MV-4-11 (cell line): Measurements from ENCODE around the gene ALG5.

Source experiments
- DNase-seq: peaks from one replicate; lab custom pipeline; 2025; lab: John Stamatoyannopoulos, UW

Gene ALG5

DNA sequence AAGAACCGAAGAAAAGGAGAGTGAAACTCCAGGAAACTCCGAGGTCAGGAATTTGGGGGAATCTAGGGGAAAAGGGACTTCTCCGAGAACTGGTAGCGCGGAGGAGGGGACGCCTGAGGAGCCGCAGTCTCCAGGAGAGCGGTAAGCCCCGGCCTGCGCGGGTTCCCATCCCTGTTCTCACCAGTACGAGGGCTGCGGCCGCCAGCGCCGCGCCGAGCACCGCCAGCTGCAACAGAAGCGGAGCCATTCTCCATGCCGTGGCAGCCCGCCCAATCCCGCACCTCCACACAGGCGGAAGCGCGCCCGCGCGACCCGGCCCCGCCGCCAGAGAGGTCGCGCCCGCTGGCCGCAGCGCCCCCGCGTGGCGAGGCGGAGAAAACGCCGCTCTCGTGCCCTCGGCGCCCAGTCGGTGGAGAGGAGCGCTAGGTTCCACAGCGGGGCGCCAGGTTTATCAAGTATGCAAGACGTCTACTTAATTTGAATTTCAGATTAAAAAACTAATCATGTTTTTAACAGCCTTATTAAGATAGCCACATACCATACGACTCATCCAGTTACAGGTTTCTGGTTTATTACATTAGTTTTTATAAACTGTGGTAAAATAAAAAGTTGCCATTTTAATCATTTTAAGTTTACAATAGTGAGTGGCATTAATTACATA lies at the start of gene ALG5:
Gene ALG5 (minus strand): TSS at position 287 of the 661 bp plus-strand sequence. CDS start 40 bp downstream, at position 247.
- DNase-seq = peak; percentile 78

GRCh38 chr13:37047846-37048245 lies 48.7 kb upstream of the ALG5 start:
- DNase-seq = no peak

DNA sequence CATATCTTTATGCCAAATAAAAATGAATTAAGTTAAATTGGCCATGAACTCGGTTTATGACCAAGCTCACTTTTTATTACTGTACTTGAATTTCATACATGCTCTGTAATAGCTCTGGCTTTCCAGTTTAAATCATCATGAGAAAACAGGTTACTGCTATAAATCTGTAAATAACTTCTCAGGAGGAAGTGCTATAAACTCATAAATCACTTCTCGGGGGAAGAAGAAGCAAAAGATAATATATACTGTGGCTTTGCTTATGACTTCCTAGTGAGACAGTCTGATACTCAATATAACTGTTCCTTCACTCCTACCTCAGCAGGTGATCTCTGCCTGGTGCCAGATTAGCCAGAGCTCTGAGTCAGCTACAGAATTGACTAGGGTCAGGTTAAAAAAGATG lies 47.9 kb upstream of the ALG5 start:
- DNase-seq = no peak

GRCh38 chr13:37046062-37046461 lies 46.9 kb upstream of the ALG5 start:
- DNase-seq = no peak

GRCh38 chr13:37040789-37041188 lies 41.6 kb upstream of the ALG5 start:
- no peak for DNase-seq

- DNase-seq = no peak
Measured at GRCh38 chr13:37039896-37040295, 40.8 kb upstream of the ALG5 start.

- no peak for DNase-seq
Measured at GRCh38 chr13:37037241-37037640, 38.1 kb upstream of the ALG5 start.

DNA sequence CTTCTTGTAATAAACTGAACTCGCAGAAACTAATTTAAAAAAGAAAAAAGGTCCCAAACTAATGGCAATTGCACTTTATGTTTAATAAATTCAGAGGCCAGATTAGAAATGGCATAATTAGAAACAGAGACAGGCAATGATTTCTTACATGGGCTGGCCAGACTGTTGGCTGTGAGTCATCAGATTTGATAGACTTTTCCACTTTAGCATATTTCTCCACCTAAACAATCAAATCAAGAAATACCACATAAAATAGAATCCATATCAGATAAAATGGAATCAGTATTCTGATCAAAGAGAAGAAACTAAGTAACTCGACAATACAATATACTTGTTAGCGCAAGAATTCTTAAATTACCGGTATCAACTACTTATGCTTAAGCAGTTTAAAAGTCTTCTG lies 30.5 kb upstream of the ALG5 start:
- no peak for DNase-seq

DNA sequence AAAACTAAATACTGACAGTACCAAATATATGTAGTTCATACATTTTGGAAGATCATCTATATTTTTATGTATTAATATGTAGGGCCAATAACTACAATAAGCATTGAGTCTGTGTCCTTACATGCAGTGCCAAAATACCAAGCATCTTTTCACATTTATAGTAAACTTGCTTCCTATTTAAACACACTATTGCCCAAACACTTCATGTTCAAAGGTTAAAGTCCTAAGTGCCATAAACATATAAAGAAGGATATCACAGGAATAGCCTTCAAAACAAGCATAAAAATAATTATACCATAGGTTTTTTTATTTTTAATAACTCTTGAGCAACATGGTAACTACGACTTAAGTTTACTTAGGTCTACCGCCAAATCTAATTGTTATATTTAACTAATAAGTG lies 28.5 kb upstream of the ALG5 start:
- DNase-seq = no peak

GRCh38 chr13:37026771-37027170 lies 27.6 kb upstream of the ALG5 start:
- no peak for DNase-seq

GRCh38 chr13:37023871-37024270 lies 24.7 kb upstream of the ALG5 start:
- DNase-seq = no peak

- DNase-seq = no peak
Measured at GRCh38 chr13:37014609-37015008, 15.5 kb upstream of the ALG5 start.

DNA sequence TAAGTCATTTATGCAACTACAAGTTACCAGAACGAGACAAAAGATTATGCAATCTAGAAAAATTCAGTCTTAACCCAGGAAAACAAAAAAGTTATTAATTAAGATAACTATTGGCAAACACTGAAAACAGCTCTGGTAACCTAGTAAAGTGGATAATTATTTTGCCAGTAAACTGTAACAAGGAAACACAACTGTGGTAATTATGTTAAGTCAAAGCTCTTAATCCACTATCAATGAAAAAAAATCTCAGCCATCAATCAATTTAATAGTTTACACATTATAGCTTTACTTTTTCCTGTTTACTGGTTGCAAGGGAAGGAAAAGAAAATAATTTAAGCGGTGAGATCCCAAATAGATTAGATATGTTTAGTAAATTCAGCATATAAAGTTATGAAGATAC lies 12.6 kb upstream of the ALG5 start:
- no peak for DNase-seq

DNA sequence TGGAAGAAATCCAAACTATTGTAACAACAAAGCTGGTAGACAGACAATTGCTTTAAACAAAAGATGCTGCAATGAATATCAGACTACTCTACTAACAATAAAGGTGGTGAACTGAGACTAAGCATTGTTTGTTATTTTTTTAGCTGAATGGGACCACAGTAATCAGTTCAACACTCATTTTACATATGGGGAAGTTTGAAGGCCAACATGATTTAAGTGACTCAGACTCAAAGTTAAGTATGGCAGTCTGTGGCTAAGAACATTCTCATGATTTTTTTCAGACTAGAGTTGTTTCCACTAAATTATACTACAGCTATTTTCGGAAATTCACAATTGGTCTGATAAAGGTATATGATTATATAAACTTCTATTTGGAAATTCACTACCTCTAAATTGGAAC lies 11.9 kb upstream of the ALG5 start:
- DNase-seq = peak; percentile 27

- no peak for DNase-seq
Measured at GRCh38 chr13:37010424-37010823, 11.3 kb upstream of the ALG5 start.

GRCh38 chr13:37009692-37010091 lies 10.6 kb upstream of the ALG5 start:
- no peak for DNase-seq

DNA sequence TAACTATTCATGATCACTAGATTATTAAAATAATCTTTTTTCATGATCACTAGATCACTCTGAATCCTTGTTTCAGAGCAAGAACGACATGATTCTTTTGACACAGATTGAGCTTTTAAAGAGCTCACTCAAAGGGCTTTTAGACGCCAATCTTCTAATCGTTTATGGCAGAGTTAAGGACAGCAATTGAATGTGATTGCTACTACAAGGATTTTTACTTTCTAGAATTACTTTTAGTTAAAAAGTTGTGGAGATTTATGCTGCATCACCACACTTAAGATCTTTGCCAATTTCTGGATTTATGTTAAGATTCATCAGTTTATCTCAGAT lies 2.7 kb upstream of the ALG5 start:
- no peak for DNase-seq

DNA sequence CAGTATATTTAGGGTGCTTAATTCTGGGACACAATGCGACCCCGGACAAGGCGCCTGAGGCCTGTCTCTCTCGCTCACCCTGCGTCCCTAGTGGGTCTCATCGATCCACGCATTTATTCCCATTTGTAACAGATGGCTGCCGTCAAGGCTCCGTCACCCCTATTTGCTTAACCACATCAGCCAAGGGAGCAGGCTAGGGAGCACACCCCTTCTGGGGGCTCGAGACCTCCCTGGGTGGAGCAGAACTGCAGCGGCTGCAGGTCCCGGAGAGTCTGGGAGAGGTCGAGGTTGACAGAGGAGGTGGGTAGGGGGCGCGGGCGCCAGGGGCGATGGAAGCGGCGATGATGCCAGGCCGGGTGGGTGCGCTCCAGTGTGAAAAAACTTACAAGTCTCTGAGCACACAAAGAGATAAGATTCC lies 507 bp downstream of the ALG5 start:
- no peak for DNase-seq

DNA sequence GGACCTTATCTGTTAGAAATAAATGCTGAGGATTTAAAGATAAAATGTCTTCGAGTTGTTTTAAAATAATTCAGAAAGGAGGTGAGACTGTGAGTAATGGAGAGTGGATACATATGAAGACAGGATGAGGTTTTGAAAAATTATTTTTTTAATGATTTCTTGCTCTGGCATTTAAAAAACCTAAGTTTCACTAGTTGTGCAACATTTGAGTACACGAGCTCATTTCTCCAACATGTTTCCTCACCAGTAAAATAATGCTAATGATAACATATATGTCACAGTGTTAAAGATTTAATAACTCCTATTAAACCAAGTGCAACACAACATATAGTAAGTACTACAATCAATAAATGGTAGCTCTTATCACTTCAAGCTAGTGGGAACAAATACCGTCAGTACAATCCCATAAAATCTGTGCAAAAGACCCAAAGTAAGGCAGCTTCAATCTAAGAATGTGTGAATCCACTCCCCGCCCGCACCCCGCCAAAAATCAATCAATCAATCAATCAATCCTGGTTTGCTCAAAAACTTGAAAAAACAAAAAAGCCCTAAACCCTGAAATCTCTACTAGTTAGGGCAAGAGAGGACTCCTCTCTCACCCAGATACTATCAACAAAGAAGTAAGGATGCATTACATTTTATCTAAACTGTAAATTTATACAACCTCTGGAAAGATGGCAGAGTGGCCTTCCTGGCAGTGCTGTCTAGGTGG lies 1.3 kb downstream of the ALG5 start:
- DNase-seq = no peak

DNA sequence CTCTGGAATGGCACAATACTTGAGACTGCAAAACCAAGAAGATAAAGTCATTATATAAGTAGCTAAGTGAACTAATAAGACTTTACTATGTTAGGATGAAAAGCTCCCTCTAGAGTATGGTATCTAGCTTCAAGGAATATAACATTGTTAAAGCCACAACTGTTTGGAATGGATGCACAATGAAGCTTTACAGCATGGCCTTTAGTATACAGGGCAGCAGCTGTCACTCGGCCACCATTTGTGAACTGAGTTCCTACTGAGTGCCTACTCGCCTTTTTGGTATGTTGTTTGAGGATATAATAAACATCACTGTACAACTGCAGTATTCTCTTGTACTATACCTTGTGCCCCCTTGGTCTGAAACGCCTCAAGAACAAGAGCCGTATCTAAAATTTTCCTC lies 6.8 kb downstream of the ALG5 start:
- DNase-seq = no peak

- DNase-seq = peak; percentile 8
Measured at GRCh38 chr13:36986462-36987240, 12.5 kb downstream of the ALG5 start.

GRCh38 chr13:36981156-36981743 lies 17.9 kb downstream of the ALG5 start:
- DNase-seq = peak; percentile 66
